ENCODE data around the gene PLPPR2. TPM values are rescaled to one million over a fixed set of nuclear protein-coding genes. Genes with fewer than 3 reads are reported as not detected.

The PLPPR2 gene
- total RNA-seq, 1 experiment from 2014 or later: 7.5 TPM

DNA sequence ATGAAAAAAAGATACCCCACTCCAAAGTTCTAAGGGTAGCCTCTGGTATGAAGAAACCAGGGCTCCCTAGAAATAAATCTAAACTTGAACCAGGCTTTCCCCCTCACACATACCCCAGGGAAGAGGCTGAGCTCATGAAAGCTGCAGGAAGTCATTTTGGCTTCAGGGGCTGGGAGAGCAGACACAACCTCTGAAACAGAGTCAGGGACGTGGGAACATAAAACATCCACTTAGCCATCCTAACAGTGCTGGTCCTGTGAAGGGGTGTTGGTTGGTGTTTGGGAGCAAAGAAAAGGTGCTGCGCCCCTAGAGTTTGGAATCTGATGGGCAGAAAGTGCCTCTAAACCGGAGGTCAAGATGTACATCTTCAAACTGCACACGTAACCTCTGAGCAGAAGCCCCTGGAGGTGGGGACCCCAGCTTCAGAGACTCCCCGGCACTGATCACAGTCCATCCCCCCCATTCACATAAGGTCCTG is 31.6 kb upstream of the PLPPR2 start (continued):
- no peak for TF ChIP-seq TEAD1 (CRISPR knock-in tag; IDR thresholded peaks at IDR 0.05)
- TF ChIP-seq, protein P1, sequence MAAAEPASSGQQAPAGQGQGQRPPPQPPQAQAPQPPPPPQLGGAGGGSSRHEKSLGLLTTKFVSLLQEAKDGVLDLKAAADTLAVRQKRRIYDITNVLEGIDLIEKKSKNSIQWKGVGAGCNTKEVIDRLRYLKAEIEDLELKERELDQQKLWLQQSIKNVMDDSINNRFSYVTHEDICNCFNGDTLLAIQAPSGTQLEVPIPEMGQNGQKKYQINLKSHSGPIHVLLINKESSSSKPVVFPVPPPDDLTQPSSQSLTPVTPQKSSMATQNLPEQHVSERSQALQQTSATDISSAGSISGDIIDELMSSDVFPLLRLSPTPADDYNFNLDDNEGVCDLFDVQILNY (CRISPR knock-in tag; IDR thresholded peaks at IDR 0.05): no peak
- TF ChIP-seq EMX1 (CRISPR knock-in tag; IDR thresholded peaks at IDR 0.05): no peak
- TF ChIP-seq, protein P2, sequence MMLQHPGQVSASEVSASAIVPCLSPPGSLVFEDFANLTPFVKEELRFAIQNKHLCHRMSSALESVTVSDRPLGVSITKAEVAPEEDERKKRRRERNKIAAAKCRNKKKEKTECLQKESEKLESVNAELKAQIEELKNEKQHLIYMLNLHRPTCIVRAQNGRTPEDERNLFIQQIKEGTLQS (CRISPR knock-in tag; conservative IDR thresholded peaks at IDR 0.05): no peak

DNA sequence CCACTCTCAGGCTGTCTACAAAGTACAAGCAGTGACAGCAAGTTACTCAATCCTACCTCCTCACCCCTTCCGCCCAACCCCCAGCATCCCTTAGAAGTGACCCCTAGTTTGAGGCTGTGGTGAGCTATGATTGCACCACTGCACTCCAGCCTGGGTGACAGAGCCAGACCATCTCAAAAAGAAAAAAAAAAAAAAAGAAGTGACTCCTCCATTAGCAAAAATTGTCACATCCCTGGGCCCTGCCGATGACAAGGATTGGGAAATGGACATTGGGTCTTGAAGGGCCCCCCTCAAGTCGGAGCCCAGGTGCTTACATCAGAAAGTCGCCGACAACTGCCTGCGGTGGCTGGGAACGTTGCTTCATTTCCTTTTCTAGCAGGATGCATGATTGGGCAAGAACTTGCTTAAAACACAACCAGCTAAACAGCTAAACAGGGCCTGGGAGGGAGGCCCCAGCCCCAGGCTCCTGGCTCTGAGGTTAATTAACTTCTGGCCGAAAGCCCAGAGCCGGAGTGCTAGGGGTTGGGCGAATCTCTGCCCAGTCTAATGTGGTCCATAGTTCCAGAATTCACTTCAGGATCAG is 31.1 kb upstream of the PLPPR2 start:
- ChIA-PET CTCF (interaction anchor here (0.9 to 1.4 kb wide), 3 partner anchors 28 to 122 kb away, joined by 3 to 4 read pairs (median 3); partner anchors contain the start of gene TSPAN16), POLR2A (interaction anchor here (0.7 kb wide), 1 partner anchor 211 kb away, joined by 3 read pairs; no protein-coding TSS in a partner anchor)
- Mint-ChIP-seq H3K4me1 (peaks cover 16% of the 10 kb centered on the region), H3K36me3 (no peaks in the 10 kb centered on the region), H3K4me3 (no peak overlapping the region), H3K27ac (peak overlapping the region; percentile 23; the same call in 1 of the 2 replicates), H3K27me3 (ENCODE audit: low read depth) (no peaks in the 10 kb centered on the region; the same call in 1 of the 2 replicates), H3K9me3 (no peaks in the 10 kb centered on the region)
- TF ChIP-seq NFYB (CRISPR knock-in tag; conservative IDR thresholded peaks at IDR 0.05; ENCODE audit: low read depth): no peak
- peak; percentile 96 for TF ChIP-seq GABPB1 (CRISPR knock-in tag; IDR thresholded peaks at IDR 0.05)
- no peak for TF ChIP-seq ZNF396 (CRISPR knock-in tag; IDR thresholded peaks at IDR 0.05; ENCODE audit: borderline replicate concordance)
- no peak for TF ChIP-seq GTF2I (CRISPR knock-in tag; conservative IDR thresholded peaks at IDR 0.05)
- ATAC-seq (peak; percentile 20; the same call in 1 of the 2 replicates), DNase-seq (ENCODE audit: low spot score) (no peak)

DNA sequence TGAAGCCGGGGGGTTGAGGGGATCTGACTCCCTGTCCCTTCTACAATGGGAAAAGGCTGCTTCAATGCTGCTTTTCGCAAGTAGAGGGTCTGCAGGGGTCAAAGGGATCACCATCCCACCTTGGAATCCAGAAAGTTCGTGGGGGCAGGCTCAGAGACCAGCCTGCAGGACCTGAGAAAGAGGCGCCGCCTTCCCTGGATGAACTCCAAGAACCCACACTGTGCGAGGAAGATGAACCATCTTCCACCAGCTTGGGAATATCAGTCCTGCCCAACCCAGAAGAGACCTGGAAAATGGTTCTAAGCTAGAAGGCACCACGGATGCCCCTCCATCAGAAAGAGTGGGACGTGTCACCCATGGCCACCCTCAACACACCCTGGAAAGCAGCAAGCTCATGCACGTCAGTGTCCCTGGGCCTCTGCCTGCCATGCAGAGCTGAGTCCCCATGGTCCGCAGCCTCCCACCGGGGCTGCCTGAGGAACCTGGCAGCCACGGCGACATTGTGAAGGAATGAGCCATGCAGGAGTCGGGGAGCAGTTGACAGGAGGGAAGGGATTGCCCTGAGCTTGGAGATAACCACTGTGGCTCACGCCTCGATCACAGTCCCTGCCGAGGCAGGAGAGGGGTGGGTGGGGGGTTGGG is 30.4 kb upstream of the PLPPR2 start:
- POLR2A ChIA-PET: no interaction called here
- CTCF ChIA-PET: interaction anchor here (0.9 to 1.4 kb wide), 3 partner anchors 29 to 56 kb away, joined by 3 to 5 read pairs (median 4); partner anchors contain the start of gene TSPAN16
- Mint-ChIP-seq H3K9me3 (no peaks in the 10 kb centered on the region), H3K36me3 (no peaks in the 10 kb centered on the region), H3K27me3 (ENCODE audit: low read depth) (no peaks in the 10 kb centered on the region; the same call in 1 of the 2 replicates), H3K27ac (no peak overlapping the region), H3K4me1 (peaks cover 16% of the 10 kb centered on the region), H3K4me3 (no peak overlapping the region)
- TF ChIP-seq MYBL2 (CRISPR knock-in tag; IDR thresholded peaks at IDR 0.05) (no peak), FOXJ3 (CRISPR knock-in tag; IDR thresholded peaks at IDR 0.05; ENCODE audit: borderline replicate concordance) (no peak), ZNF232 (CRISPR knock-in tag; IDR thresholded peaks at IDR 0.05) (no peak)
- TF ChIP-seq, protein P3, sequence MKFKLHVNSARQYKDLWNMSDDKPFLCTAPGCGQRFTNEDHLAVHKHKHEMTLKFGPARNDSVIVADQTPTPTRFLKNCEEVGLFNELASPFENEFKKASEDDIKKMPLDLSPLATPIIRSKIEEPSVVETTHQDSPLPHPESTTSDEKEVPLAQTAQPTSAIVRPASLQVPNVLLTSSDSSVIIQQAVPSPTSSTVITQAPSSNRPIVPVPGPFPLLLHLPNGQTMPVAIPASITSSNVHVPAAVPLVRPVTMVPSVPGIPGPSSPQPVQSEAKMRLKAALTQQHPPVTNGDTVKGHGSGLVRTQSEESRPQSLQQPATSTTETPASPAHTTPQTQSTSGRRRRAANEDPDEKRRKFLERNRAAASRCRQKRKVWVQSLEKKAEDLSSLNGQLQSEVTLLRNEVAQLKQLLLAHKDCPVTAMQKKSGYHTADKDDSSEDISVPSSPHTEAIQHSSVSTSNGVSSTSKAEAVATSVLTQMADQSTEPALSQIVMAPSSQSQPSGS (CRISPR knock-in tag; IDR thresholded peaks at IDR 0.05; ENCODE audit: borderline replicate concordance, low read depth): no peak
- DNase-seq (ENCODE audit: low spot score): no peak
- no peak for ATAC-seq

DNA sequence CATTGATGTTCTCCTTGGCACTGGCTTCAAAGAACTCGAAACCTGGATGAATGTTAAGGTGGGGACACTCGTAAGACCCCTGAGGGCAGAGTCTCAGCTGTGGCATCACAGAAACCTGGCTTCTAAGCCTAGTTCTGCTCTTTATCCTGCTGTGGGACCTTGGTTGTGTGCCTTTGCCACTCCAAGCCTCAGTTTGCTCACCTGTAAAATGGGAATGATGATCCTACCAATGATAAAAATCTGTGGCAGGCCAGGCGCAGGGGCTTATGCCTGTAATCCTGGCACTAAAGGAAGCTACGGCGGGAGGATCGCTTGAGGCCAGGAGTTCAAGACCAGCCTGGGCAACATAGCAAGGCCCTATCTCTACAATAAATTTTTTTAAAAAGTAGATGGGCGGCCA is 29.7 kb upstream of the PLPPR2 start:
- no peak for DNase-seq (ENCODE audit: low spot score)
- Mint-ChIP-seq H3K27ac (no peak overlapping the region), H3K9me3 (no peaks in the 10 kb centered on the region), H3K4me1 (peaks cover 16% of the 10 kb centered on the region), H3K27me3 (ENCODE audit: low read depth) (no peaks in the 10 kb centered on the region; the same call in 1 of the 2 replicates), H3K4me3 (no peak overlapping the region), H3K36me3 (no peaks in the 10 kb centered on the region)
- CTCF ChIA-PET: interaction anchor here (0.9 to 1.4 kb wide), 3 partner anchors 30 to 32 kb away, joined by 3 to 5 read pairs (median 4); partner anchors contain the start of gene TSPAN16
- no peak for ATAC-seq
- POLR2A ChIA-PET: no interaction called here
- TF ChIP-seq ZNF138 (CRISPR knock-in tag; conservative IDR thresholded peaks at IDR 0.05) (no peak), ZNF416 (CRISPR knock-in tag; IDR thresholded peaks at IDR 0.05) (no peak), FOXK1 (CRISPR knock-in tag; IDR thresholded peaks at IDR 0.05) (no peak), JUN (CRISPR knock-in tag; IDR thresholded peaks at IDR 0.05) (no peak), RELA (CRISPR knock-in tag; IDR thresholded peaks at IDR 0.05; ENCODE audit: borderline replicate concordance) (no peak), ZNF121 (CRISPR knock-in tag; IDR thresholded peaks at IDR 0.05) (no peak), ATF1 (CRISPR knock-in tag; IDR thresholded peaks at IDR 0.05) (no peak), ZNF423 (CRISPR knock-in tag; IDR thresholded peaks at IDR 0.05) (no peak), FOXJ3 (CRISPR knock-in tag; IDR thresholded peaks at IDR 0.05; ENCODE audit: borderline replicate concordance) (no peak), ZNF317 (CRISPR knock-in tag; IDR thresholded peaks at IDR 0.05; ENCODE audit: borderline replicate concordance, low read depth) (no peak)
- TF ChIP-seq, protein P4, sequence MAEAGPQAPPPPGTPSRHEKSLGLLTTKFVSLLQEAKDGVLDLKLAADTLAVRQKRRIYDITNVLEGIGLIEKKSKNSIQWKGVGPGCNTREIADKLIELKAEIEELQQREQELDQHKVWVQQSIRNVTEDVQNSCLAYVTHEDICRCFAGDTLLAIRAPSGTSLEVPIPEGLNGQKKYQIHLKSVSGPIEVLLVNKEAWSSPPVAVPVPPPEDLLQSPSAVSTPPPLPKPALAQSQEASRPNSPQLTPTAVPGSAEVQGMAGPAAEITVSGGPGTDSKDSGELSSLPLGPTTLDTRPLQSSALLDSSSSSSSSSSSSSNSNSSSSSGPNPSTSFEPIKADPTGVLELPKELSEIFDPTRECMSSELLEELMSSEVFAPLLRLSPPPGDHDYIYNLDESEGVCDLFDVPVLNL (CRISPR knock-in tag; IDR thresholded peaks at IDR 0.05; ENCODE audit: borderline replicate concordance, low read depth): no peak
- TF ChIP-seq, protein P5, sequence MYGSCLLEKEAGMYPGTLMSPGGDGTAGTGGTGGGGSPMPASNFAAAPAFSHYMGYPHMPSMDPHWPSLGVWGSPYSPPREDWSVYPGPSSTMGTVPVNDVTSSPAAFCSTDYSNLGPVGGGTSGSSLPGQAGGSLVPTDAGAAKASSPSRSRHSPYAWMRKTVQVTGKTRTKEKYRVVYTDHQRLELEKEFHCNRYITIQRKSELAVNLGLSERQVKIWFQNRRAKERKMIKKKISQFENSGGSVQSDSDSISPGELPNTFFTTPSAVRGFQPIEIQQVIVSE (CRISPR knock-in tag; IDR thresholded peaks at IDR 0.05; ENCODE audit: borderline replicate concordance): no peak
- TF ChIP-seq, protein P2 (CRISPR knock-in tag; conservative IDR thresholded peaks at IDR 0.05): no peak
- TF ChIP-seq, protein P1 (CRISPR knock-in tag; IDR thresholded peaks at IDR 0.05): no peak

All from WTC11 (cell line).